ENCODE measurements around the gene SSTR5.
A peak's percentile ranks its signal among the peaks of the same experiment; 100 is the strongest.

SSTR5 gene

GRCh38 chr16:1102921-1103635 is 30.5 kb downstream of the SSTR5 start:
- peak; percentile 38 to 60 for DNase-seq (ENCODE audit: low read depth in 2 of 2)

GRCh38 chr16:1103636-1103980 is 31.1 kb downstream of the SSTR5 start:
- DNase-seq (ENCODE audit: low read depth in 2 of 2), result no peak

- peak; percentile 21 to 41 for DNase-seq (ENCODE audit: low read depth in 2 of 2)
These were observed 33.5 kb downstream of the SSTR5 start for GRCh38 chr16:1105888-1106620.

- DNase-seq (ENCODE audit: low read depth in 2 of 2), result no peak
These were observed 34.1 kb downstream of the SSTR5 start for GRCh38 chr16:1106659-1107058.

- no peak for DNase-seq (ENCODE audit: low read depth in 2 of 2)
These were observed 34.6 kb downstream of the SSTR5 start for GRCh38 chr16:1107141-1107540.

- DNase-seq (ENCODE audit: low read depth in 2 of 2), result no peak
These were observed 35.2 kb downstream of the SSTR5 start for GRCh38 chr16:1107731-1108130.

- no peak for DNase-seq (ENCODE audit: low read depth in 2 of 2)
These were observed 36.0 kb downstream of the SSTR5 start for GRCh38 chr16:1108299-1109252.

GRCh38 chr16:1109648-1110047 is 37.1 kb downstream of the SSTR5 start:
- no peak for DNase-seq (ENCODE audit: low read depth in 2 of 2)

GRCh38 chr16:1112506-1113184 is 40.1 kb downstream of the SSTR5 start:
- DNase-seq (ENCODE audit: low read depth in 2 of 2), result no peak

- DNase-seq (ENCODE audit: low read depth in 2 of 2), result no peak
These were observed 40.9 kb downstream of the SSTR5 start for GRCh38 chr16:1113489-1113888.

- DNase-seq (ENCODE audit: low read depth in 2 of 2), result no peak
These were observed 41.5 kb downstream of the SSTR5 start for GRCh38 chr16:1113889-1114526.

- DNase-seq (ENCODE audit: low read depth in 2 of 2), result no peak
These were observed 44.1 kb downstream of the SSTR5 start for GRCh38 chr16:1116693-1117077.

GRCh38 chr16:1117176-1117900 is 44.8 kb downstream of the SSTR5 start:
- DNase-seq (ENCODE audit: low read depth in 2 of 2), result no peak

- no peak for DNase-seq (ENCODE audit: low read depth in 2 of 2)
These were observed 45.4 kb downstream of the SSTR5 start for GRCh38 chr16:1117926-1118325.

- DNase-seq (ENCODE audit: low read depth in 2 of 2), result no peak
These were observed 46.6 kb downstream of the SSTR5 start for GRCh38 chr16:1119129-1119528.

GRCh38 chr16:1119766-1120576 is 47.4 kb downstream of the SSTR5 start:
- no peak for DNase-seq (ENCODE audit: low read depth in 2 of 2)

- DNase-seq (ENCODE audit: low read depth in 2 of 2), result no peak
These were observed 48.0 kb downstream of the SSTR5 start for GRCh38 chr16:1120577-1120941.

GRCh38 chr16:1121009-1121408 is 48.5 kb downstream of the SSTR5 start:
- DNase-seq (ENCODE audit: low read depth in 2 of 2), result no peak

- no peak for DNase-seq (ENCODE audit: low read depth in 2 of 2)
These were observed 49.3 kb downstream of the SSTR5 start for GRCh38 chr16:1121601-1122397.

Data from stimulated activated CD4-positive, alpha-beta T cell treated with anti-CD3 and anti-CD28 coated beads, Interleukin-15, amount 100 ng/mL, for 48 hours (primary cell).